Measurements from ENCODE around the gene NRG3.

- TF ChIP-seq EP300 (IDR thresholded peaks at IDR 0.05) (no peak), CTCF (IDR thresholded peaks at IDR 0.05) (no peak)
Measured at GRCh38 chr10:82319562-82319961, 444.6 kb downstream of the NRG3 start.

Measured in gastroesophageal sphincter (tissue), 3 donors.